ENCODE data around the gene ENDOU. TPM values are rescaled to one million over a fixed set of nuclear protein-coding genes. Genes with fewer than 3 reads are reported as not detected.

Gene ENDOU
- total RNA-seq, 1 donor from 2014 or later: not detected

GRCh38 chr12:47744005-47744651 is 18.8 kb upstream of the ENDOU start:
- FAIRE-seq (no peak), DNase-seq (ENCODE audit: low read depth) (no peak)
- no peaks in the 10 kb centered on the region for H3K36me3 ChIP-seq (ENCODE audit: insufficient read depth, low read length)
- no peak overlapping the region for H3K27ac ChIP-seq (ENCODE audit: low read depth, low read length)
- peaks cover 3% of the 10 kb centered on the region for H3K4me1 ChIP-seq (ENCODE audit: insufficient read depth, low read length)
- H3K9me3 ChIP-seq (ENCODE audit: insufficient read depth, low read depth, low read length): no peaks in the 10 kb centered on the region
- no peak overlapping the region for H3K4me3 Mint-ChIP-seq (ENCODE audit: unreplicated experiment)
- TF ChIP-seq CTCF (IDR thresholded peaks at IDR 0.05; ENCODE audit: insufficient read depth, low read depth, low read length) (peak; percentile 27), EZH2 (IDR thresholded peaks at IDR 0.05; ENCODE audit: insufficient read depth, low read length) (no peak)
- H2AFZ ChIP-seq (ENCODE audit: low read depth, low read length): no peak overlapping the region
- H3K27me3 ChIP-seq (ENCODE audit: insufficient read depth, low read length): peaks cover 18% of the 10 kb centered on the region
- H3K9me3 Mint-ChIP-seq (ENCODE audit: unreplicated experiment): peaks cover 3% of the 10 kb centered on the region
- peaks cover 63% of the 10 kb centered on the region for H3K27me3 Mint-ChIP-seq (ENCODE audit: low read depth, unreplicated experiment)
- no peak overlapping the region for H3K27ac Mint-ChIP-seq (ENCODE audit: unreplicated experiment)
- peaks cover 6% of the 10 kb centered on the region for H3K4me1 Mint-ChIP-seq (ENCODE audit: low read depth, unreplicated experiment)
- no peak overlapping the region for H3K4me2 ChIP-seq (ENCODE audit: low read length)
- H3K9ac ChIP-seq (ENCODE audit: low read length): no peak overlapping the region
- H3K79me2 ChIP-seq (ENCODE audit: insufficient read depth, low read length): no peaks in the 10 kb centered on the region
- no peaks in the 10 kb centered on the region for H4K20me1 ChIP-seq (ENCODE audit: insufficient read depth, low read length)
- peaks cover 12% of the 10 kb centered on the region for H3K36me3 Mint-ChIP-seq (ENCODE audit: low read depth, unreplicated experiment)
- no peak overlapping the region for H3K4me3 ChIP-seq (ENCODE audit: insufficient read depth, low read depth, low read length)

- Histone ChIP-seq H3K9me3 (ENCODE audit: insufficient read depth, low read depth, low read length) (no peaks in the 10 kb centered on the region), H2AFZ (ENCODE audit: low read depth, low read length) (no peak overlapping the region), H3K27ac (ENCODE audit: low read depth, low read length) (no peak overlapping the region), H3K4me2 (ENCODE audit: low read length) (no peak overlapping the region), H3K4me3 (ENCODE audit: insufficient read depth, low read depth, low read length) (no peak overlapping the region), H3K36me3 (ENCODE audit: insufficient read depth, low read length) (no peaks in the 10 kb centered on the region), H3K4me1 (ENCODE audit: insufficient read depth, low read length) (peaks cover 3% of the 10 kb centered on the region), H3K79me2 (ENCODE audit: insufficient read depth, low read length) (no peaks in the 10 kb centered on the region), H3K9ac (ENCODE audit: low read length) (no peak overlapping the region), H4K20me1 (ENCODE audit: insufficient read depth, low read length) (no peaks in the 10 kb centered on the region), H3K27me3 (ENCODE audit: insufficient read depth, low read length) (peaks cover 18% of the 10 kb centered on the region)
- H3K9me3 Mint-ChIP-seq (ENCODE audit: unreplicated experiment): peaks cover 3% of the 10 kb centered on the region
- DNase-seq (ENCODE audit: low read depth) (no peak), FAIRE-seq (no peak)
- peaks cover 13% of the 10 kb centered on the region for H3K36me3 Mint-ChIP-seq (ENCODE audit: low read depth, unreplicated experiment)
- H3K4me3 Mint-ChIP-seq (ENCODE audit: unreplicated experiment): no peak overlapping the region
- peaks cover 6% of the 10 kb centered on the region for H3K4me1 Mint-ChIP-seq (ENCODE audit: low read depth, unreplicated experiment)
- no peak overlapping the region for H3K27ac Mint-ChIP-seq (ENCODE audit: unreplicated experiment)
- peaks cover 60% of the 10 kb centered on the region for H3K27me3 Mint-ChIP-seq (ENCODE audit: low read depth, unreplicated experiment)
- no peak for TF ChIP-seq EZH2 (IDR thresholded peaks at IDR 0.05; ENCODE audit: insufficient read depth, low read length)
- TF ChIP-seq CTCF (IDR thresholded peaks at IDR 0.05; ENCODE audit: insufficient read depth, low read depth, low read length): no peak
These were observed 18.1 kb upstream of the ENDOU start for GRCh38 chr12:47743311-47743860.

GRCh38 chr12:47742253-47742825 is 17.0 kb upstream of the ENDOU start:
- Histone ChIP-seq H3K9me3 (ENCODE audit: insufficient read depth, low read depth, low read length) (no peaks in the 10 kb centered on the region), H3K36me3 (ENCODE audit: insufficient read depth, low read length) (no peaks in the 10 kb centered on the region), H3K79me2 (ENCODE audit: insufficient read depth, low read length) (no peaks in the 10 kb centered on the region), H3K27ac (ENCODE audit: low read depth, low read length) (no peak overlapping the region), H3K4me3 (ENCODE audit: insufficient read depth, low read depth, low read length) (no peak overlapping the region), H3K4me2 (ENCODE audit: low read length) (no peak overlapping the region), H3K4me1 (ENCODE audit: insufficient read depth, low read length) (peaks cover 4% of the 10 kb centered on the region), H3K27me3 (ENCODE audit: insufficient read depth, low read length) (peaks cover 18% of the 10 kb centered on the region), H4K20me1 (ENCODE audit: insufficient read depth, low read length) (no peaks in the 10 kb centered on the region), H3K9ac (ENCODE audit: low read length) (no peak overlapping the region), H2AFZ (ENCODE audit: low read depth, low read length) (no peak overlapping the region)
- FAIRE-seq (peak; percentile 66), DNase-seq (ENCODE audit: low read depth) (no peak)
- peaks cover 3% of the 10 kb centered on the region for H3K9me3 Mint-ChIP-seq (ENCODE audit: unreplicated experiment)
- H3K27me3 Mint-ChIP-seq (ENCODE audit: low read depth, unreplicated experiment): peaks cover 54% of the 10 kb centered on the region
- no peak overlapping the region for H3K27ac Mint-ChIP-seq (ENCODE audit: unreplicated experiment)
- no peak overlapping the region for H3K4me3 Mint-ChIP-seq (ENCODE audit: unreplicated experiment)
- peaks cover 13% of the 10 kb centered on the region for H3K36me3 Mint-ChIP-seq (ENCODE audit: low read depth, unreplicated experiment)
- H3K4me1 Mint-ChIP-seq (ENCODE audit: low read depth, unreplicated experiment): peaks cover 6% of the 10 kb centered on the region
- TF ChIP-seq EZH2 (IDR thresholded peaks at IDR 0.05; ENCODE audit: insufficient read depth, low read length): no peak
- TF ChIP-seq CTCF (IDR thresholded peaks at IDR 0.05; ENCODE audit: insufficient read depth, low read depth, low read length): peak; percentile 95

All from astrocyte (in vitro differentiated cells and primary cell).